Esophagus muscularis mucosa (tissue), 4 donors: ENCODE data around the gene CNOT2. TPM values are rescaled to one million over a fixed set of nuclear protein-coding genes. Genes with fewer than 3 reads are reported as not detected.

ENCODE experiments used
- DNase-seq: peaks from one replicate; pipeline ENCODE4 v3.0.0-alpha.2; 2017; ENCODE audit errors: extremely low spot score
- H3K27ac ChIP-seq, 4 donors: fragments of 200-600 bp; sonication (generic); replicated peaks in 1 of 4; 1 replicate in 3 of 4; 2 replicates in 1 of 4; pipeline ENCODE4 v1.5.1; 2016 to 2019; ENCODE audit warnings: mild to moderate bottlenecking in 1 of 4
- H3K27me3 ChIP-seq, 4 donors: fragments of 200-600 bp; sonication (generic); one replicate each; pipeline versions ENCODE4 v1.5.1 to v1.6.0; 2016 to 2019
- H3K36me3 ChIP-seq, 4 donors: fragments of 200-600 bp; sonication (generic); one replicate each; pipeline ENCODE4 v1.5.1; 2016 to 2019
- H3K4me1 ChIP-seq, 4 donors: fragments of 200-600 bp; sonication (generic); one replicate each; pipeline ENCODE4 v1.5.1; 2016 to 2019
- H3K4me3 ChIP-seq, 4 donors: fragments of 200-600 bp; sonication (generic); 1 replicate in 2 of 4; 2 replicates in 2 of 4; pipeline ENCODE4 v1.5.1; 2016 to 2019; ENCODE audit warnings: mild to moderate bottlenecking in 4 of 4, moderate library complexity in 1 of 4
- H3K9me3 ChIP-seq, 4 donors: fragments of 200-600 bp; sonication (generic); 1 replicate in 3 of 4; 2 replicates in 1 of 4; pipeline ENCODE4 v1.5.1; 2016 to 2019
- CTCF ChIP-seq, 3 experiments: fragments of 200-600 bp in 2 of 3; fragments of 450-650 bp in 1 of 3; sonication (generic) in 2 of 3; IDR thresholded peaks; one replicate each; pipeline ENCODE4 v1.5.1; 2017 to 2019; ENCODE audit warnings: antibody characterized with exemption in 3 of 3, mild to moderate bottlenecking in 2 of 3, moderate library complexity in 1 of 3
- EP300 ChIP-seq: sonication (generic); formaldehyde crosslinking; IDR thresholded peaks from one replicate; pipeline ENCODE4 v1.6.1; 2017; ENCODE audit warnings: antibody characterized with exemption
- POLR2A ChIP-seq: fragments of 450-650 bp; IDR thresholded peaks from one replicate; pipeline ENCODE4 v1.6.1; 2017; ENCODE audit warnings: antibody characterized with exemption, moderate library complexity, mild to moderate bottlenecking, low read depth
- POLR2AphosphoS5 ChIP-seq, 2 donors: sonication (generic); formaldehyde crosslinking; IDR thresholded peaks; one replicate each; pipeline ENCODE4 v1.6.1; 2017; ENCODE audit warnings: antibody characterized with exemption in 2 of 2
- WGBS: methylation state at CpG from one replicate; pipeline ENCODE4 v1.1.5; 2018; 5-methylcytosine and 5-hydroxymethylcytosine counted together
- intact Hi-C: fragments of 100-400 bp; cut with DNase I; formaldehyde crosslinking; loops from one replicate; pipeline ENCODE4 v1.15.1; 2023
- total RNA-seq, 4 donors: library from RNA; depleted of rRNA; stranded (reverse); fragments of >200 nt; gene quantifications; one replicate each; pipeline versions ENCODE4 v1.1.0 to v1.2.1, GENCODE V29; 2016

Gene CNOT2
- total RNA-seq, 4 donors from 2014 or later: 55.6 to 87.6 (median 82.7) TPM

- no peak for TF ChIP-seq CTCF (IDR thresholded peaks at IDR 0.05)
- TF ChIP-seq POLR2A: no peak
- no peaks in the 10 kb centered on the region for H3K9me3 ChIP-seq
- no peak overlapping the region for H3K4me3 ChIP-seq
- no peaks in the 10 kb centered on the region for H3K27me3 ChIP-seq
- WGBS: 96% methylated on average over 4 of the region's 4 CpGs
- intact Hi-C loops: no loop called here
- H3K27ac ChIP-seq: no peak overlapping the region
- H3K36me3 ChIP-seq: peaks cover 6 to 30% (median 13%) of the 10 kb centered on the region in 4 donors
- no peak for DNase-seq
- H3K4me1 ChIP-seq: no peaks in the 10 kb centered on the region
Observed at GRCh38 chr12:70355972-70356371, 112.7 kb downstream of the CNOT2 start.

- peaks cover 2 to 11% (median 5%) of the 10 kb centered on the region in 4 donors for H3K36me3 ChIP-seq
Observed at GRCh38 chr12:70359458-70360197, 116.4 kb downstream of the CNOT2 start.

GRCh38 chr12:70360218-70360617, 117.0 kb downstream of the CNOT2 start:
- Histone ChIP-seq H3K9me3 (no peaks in the 10 kb centered on the region), H3K36me3 (peaks cover 0 to 6% (median under 1%) of the 10 kb centered on the region in 4 donors), H3K4me3 (no peak overlapping the region), H3K4me1 (peaks cover 4% of the 10 kb centered on the region in 4 donors), H3K27me3 (peaks cover 0 to 16% (median 5%) of the 10 kb centered on the region in 4 donors), H3K27ac (no peak overlapping the region)
- no peak for DNase-seq
- TF ChIP-seq POLR2A (no peak), CTCF (IDR thresholded peaks at IDR 0.05) (no peak), EP300 (no peak), POLR2AphosphoS5 (IDR thresholded peaks at IDR 0.05) (no peak)
- intact Hi-C loops: loop anchor here (5.0 to 10.0 kb wide), 2 partner anchors 115 to 458 kb away; partner anchors contain the start of gene CNOT2

More at GRCh38 chr12:70359458-70360197, 116.4 kb downstream of the CNOT2 start:
- Histone ChIP-seq H3K4me1 (no peaks in the 10 kb centered on the region), H3K9me3 (no peaks in the 10 kb centered on the region), H3K27ac (no peak overlapping the region), H3K4me3 (no peak overlapping the region), H3K27me3 (peaks cover 0 to 11% (median under 1%) of the 10 kb centered on the region in 4 donors)
- WGBS: 88% methylated on average over 1 of the region's 1 CpG
- no peak for TF ChIP-seq EP300
- no peak for TF ChIP-seq CTCF (IDR thresholded peaks at IDR 0.05)
- no peak for TF ChIP-seq POLR2A
- no peak for TF ChIP-seq POLR2AphosphoS5 (IDR thresholded peaks at IDR 0.05)
- no peak for DNase-seq
- intact Hi-C loops: loop anchor here (5.0 to 10.0 kb wide), 2 partner anchors 115 to 457 kb away; partner anchors contain the start of gene CNOT2

- WGBS: 35% methylated on average over 16 of the region's 16 CpGs
- intact Hi-C loops: loop anchor here (5.0 to 10.0 kb wide), 2 partner anchors 120 to 463 kb away; partner anchors contain the start of gene CNOT2
Observed at GRCh38 chr12:70364695-70365397, 121.6 kb downstream of the CNOT2 start.

More at GRCh38 chr12:70364695-70365397, 121.6 kb downstream of the CNOT2 start:
- DNase-seq: no peak
- H3K27ac ChIP-seq: no peak overlapping the region
- no peaks in the 10 kb centered on the region for H3K9me3 ChIP-seq
- no peaks in the 10 kb centered on the region for H3K36me3 ChIP-seq
- TF ChIP-seq POLR2AphosphoS5 (IDR thresholded peaks at IDR 0.05) (no peak), POLR2A (no peak), CTCF (IDR thresholded peaks at IDR 0.05) (no peak), EP300 (no peak)
- peaks cover 0 to 46% (median 18%) of the 10 kb centered on the region in 4 donors for H3K27me3 ChIP-seq
- peaks cover 7 to 25% (median 23%) of the 10 kb centered on the region in 4 donors for H3K4me1 ChIP-seq
- peak overlapping the region; percentile 74 to 79 (median 75) for H3K4me3 ChIP-seq
